B cell (primary cell): Measurements from ENCODE around the gene SLC7A7. TPM values are rescaled to one million over a fixed set of nuclear protein-coding genes. Genes with fewer than 3 reads are reported as not detected.

ENCODE experiments used
- ATAC-seq: fragments of 200-7000 bp; cut with Tn5 transposase; one replicate; pipeline ENCODE4 v1.10.0; 2021; ENCODE audit warnings: low read depth, mild to moderate bottlenecking, moderate number of reproducible peaks, moderate library complexity
- CTCF ChIA-PET: fragments of 350-600 bp; sonication (Branson Sonifier 250); formaldehyde crosslinking; loops from one replicate; lab custom pipeline; 2021; ENCODE audit warnings: antibody characterized with exemption, inconsistent platforms; lab: Charles Lee
- POLR2A ChIA-PET: fragments of 350-600 bp; sonication (Branson Sonifier 250); formaldehyde crosslinking; loops from one replicate; lab custom pipeline; 2021; ENCODE audit warnings: antibody characterized with exemption; lab: Charles Lee
- DNase-seq: peaks from one replicate; pipeline ENCODE4 v3.0.0; 2013
- H2AFZ ChIP-seq: 2 replicates; pipeline ENCODE4 v1.6.1; 2012; ENCODE audit warnings: mild to moderate bottlenecking, low read depth, low read length; ENCODE audit not compliant: insufficient read depth, poor library complexity, severe bottlenecking
- H3K27ac ChIP-seq, 2 donors: 1 replicate in 1 of 2; 2 replicates in 1 of 2; pipeline ENCODE4 v1.5.1; 2012 to 2013; ENCODE audit warnings: low read length in 2 of 2, mild to moderate bottlenecking in 2 of 2, moderate library complexity in 1 of 2
- H3K27me3 ChIP-seq, 4 experiments: fragments of 200-600 bp in 1 of 4; sonication (generic) in 1 of 4; replicated peaks in 1 of 4; 1 replicate in 2 of 4; 2 replicates in 2 of 4; pipeline versions ENCODE4 v1.6.1 to v1.7.0; 2013 to 2016; ENCODE audit warnings: low read length in 3 of 4, mild to moderate bottlenecking in 2 of 4, mixed read lengths in 1 of 4, moderate library complexity in 1 of 4; ENCODE audit not compliant: insufficient read depth in 4 of 4, control insufficient read depth in 3 of 4; ENCODE audit errors: control extremely low read depth in 1 of 4
- H3K36me3 ChIP-seq, 2 experiments: replicated peaks in 1 of 2; 1 replicate in 1 of 2; 2 replicates in 1 of 2; pipeline versions ENCODE4 v1.6.1 to v1.7.1; 2013; ENCODE audit warnings: low read length in 1 of 2; ENCODE audit not compliant: insufficient read depth in 2 of 2, control insufficient read depth in 1 of 2; ENCODE audit errors: control extremely low read depth in 1 of 2, extremely low read depth in 1 of 2
- H3K4me1 ChIP-seq, 2 donors: fragments of 200-600 bp in 1 of 2; sonication (generic) in 1 of 2; 1 replicate in 1 of 2; 2 replicates in 1 of 2; pipeline versions ENCODE4 v1.5.1 to v1.6.1; 2013 to 2017; ENCODE audit warnings: low read length in 2 of 2; ENCODE audit not compliant: control insufficient read depth in 2 of 2, insufficient read depth in 2 of 2
- H3K4me2 ChIP-seq: replicated peaks from 2 replicates; pipeline ENCODE3; 2012; ENCODE audit warnings: mild to moderate bottlenecking, low read depth, low read length; ENCODE audit not compliant: poor library complexity, severe bottlenecking
- H3K4me3 ChIP-seq, 5 experiments: fragments of 200-600 bp in 1 of 5; sonication (generic) in 1 of 5; 1 replicate in 3 of 5; 2 replicates in 2 of 5; pipeline versions ENCODE4 v1.5.1 to v1.7.0; 2011 to 2016; ENCODE audit warnings: low read length in 4 of 5, mild to moderate bottlenecking in 4 of 5, low read depth in 2 of 5, control low read depth in 1 of 5, moderate library complexity in 1 of 5; ENCODE audit not compliant: insufficient read depth in 1 of 5; ENCODE audit errors: control extremely low read depth in 1 of 5, extremely low read depth in 1 of 5
- H3K79me2 ChIP-seq: fragments of 200-600 bp; sonication (generic); one replicate; pipeline ENCODE4 v1.6.0; 2016; ENCODE audit warnings: low read length; ENCODE audit not compliant: control insufficient read depth, insufficient read depth
- H3K9ac ChIP-seq: fragments of 200-600 bp; sonication (generic); 2 replicates; pipeline ENCODE4 v1.6.1; 2017; ENCODE audit warnings: mild to moderate bottlenecking, low read length, moderate library complexity
- H3K9me3 ChIP-seq, 3 donors: one replicate each; pipeline versions ENCODE4 v1.6.1 to v1.7.1; 2013; ENCODE audit warnings: low read length in 2 of 3; ENCODE audit not compliant: control insufficient read depth in 2 of 3, insufficient read depth in 1 of 3; ENCODE audit errors: control extremely low read depth in 1 of 3
- H4K20me1 ChIP-seq: 2 replicates; pipeline ENCODE4 v1.6.0; 2012; ENCODE audit warnings: mild to moderate bottlenecking, low read length; ENCODE audit not compliant: insufficient read depth, control insufficient read depth, poor library complexity, severe bottlenecking
- H3K27ac Mint-ChIP-seq: one replicate; pipeline ENCODE4 v1.8.0; 2021; ENCODE audit warnings: mixed read lengths
- H3K27me3 Mint-ChIP-seq: one replicate; pipeline ENCODE4 v1.8.0; 2021; ENCODE audit warnings: mixed read lengths
- H3K4me1 Mint-ChIP-seq: one replicate; pipeline ENCODE4 v1.8.0; 2021; ENCODE audit warnings: mixed read lengths
- H3K4me3 Mint-ChIP-seq: one replicate; pipeline ENCODE4 v1.8.0; 2021; ENCODE audit warnings: mixed read lengths
- H3K9me3 Mint-ChIP-seq: one replicate; pipeline ENCODE4 v1.8.0; 2022; ENCODE audit warnings: mixed read lengths; ENCODE audit not compliant: insufficient read depth
- CTCF ChIP-seq: fragments of 200-600 bp; IDR thresholded peaks from one replicate; pipeline ENCODE4 v1.8.0; 2022; ENCODE audit warnings: antibody characterized with exemption, mild to moderate bottlenecking
- EZH2 ChIP-seq: IDR thresholded peaks from 2 replicates; pipeline ENCODE4 v1.6.1; 2012; ENCODE audit warnings: borderline replicate concordance, low read depth, mild to moderate bottlenecking, moderate library complexity, low read length; ENCODE audit not compliant: insufficient read depth, poor library complexity, severe bottlenecking
- WGBS: methylation state at CpG from one replicate; pipeline ENCODE4 v1.1.5; 2013; ENCODE audit warnings: missing lambda C conversion rate; ENCODE audit not compliant: insufficient coverage; 5-methylcytosine and 5-hydroxymethylcytosine counted together
- intact Hi-C: fragments of 100-400 bp; cut with micrococcal nuclease; formaldehyde crosslinking; loops from one replicate; pipeline ENCODE4 v1.10.0; 2022
- polyA plus RNA-seq: library from polyadenylated mRNA; depleted of rRNA; stranded (reverse); fragments of >200 nt; gene quantifications from 2 replicates; pipeline ENCODE4 v1.2.3, GENCODE V29; 2012
- total RNA-seq, 2 donors: library from RNA; stranded (reverse); fragments of 120-200 nt in 1 of 2; gene quantifications; 1 replicate in 1 of 2; 2 replicates in 1 of 2; pipeline versions ENCODE4 v1.2.3 to v1.2.4, GENCODE V29; 2013 to 2022

The SLC7A7 gene
- total and polyA plus RNA-seq, 2 donors (not counting 1 experiment from before 2014, with no cell fraction given) = 33.4 to 50.0 TPM

DNA sequence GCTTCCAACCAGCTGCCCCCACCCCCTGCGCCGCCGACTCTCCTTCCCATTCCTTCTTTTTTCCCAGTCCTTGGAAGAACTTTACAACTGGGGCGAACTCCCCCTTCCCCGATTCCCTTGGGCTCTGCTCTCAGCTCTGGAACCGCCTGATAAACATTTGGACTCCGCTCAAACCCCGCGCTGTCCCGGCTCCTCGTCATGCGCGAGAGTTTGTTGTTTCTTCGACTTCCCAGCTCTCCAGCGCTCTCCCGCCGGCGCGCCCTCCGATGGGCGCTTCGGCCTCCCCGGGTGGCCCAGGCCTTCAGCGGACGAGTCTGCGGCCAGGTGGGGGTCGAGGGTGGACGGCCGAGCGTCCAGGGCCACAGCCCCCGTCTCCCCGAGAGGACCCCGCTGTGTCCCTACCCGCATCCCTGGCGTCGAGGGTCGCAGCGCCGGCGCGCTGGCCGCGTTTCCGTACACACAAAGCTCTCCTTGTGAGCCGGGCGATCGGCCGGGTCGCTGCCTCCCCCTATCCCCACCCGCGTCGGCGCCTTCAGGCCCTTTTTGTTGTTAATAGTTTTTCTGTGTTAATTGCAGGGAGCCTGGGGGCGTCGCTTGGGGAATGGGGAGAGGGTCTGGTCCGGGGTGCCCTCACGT, 22.0 kb upstream of the SLC7A7 start:
- DNase-seq (peak; percentile 49), ATAC-seq (peak; percentile 39)
- Histone ChIP-seq H3K4me3 (peak overlapping the region; percentile 30 to 66 (median 62)), H3K9me3 (peaks cover 0 to 5% (median 0%) of the 10 kb centered on the region in 3 donors), H3K27ac (no peak overlapping the region), H3K4me2 (peak overlapping the region; percentile 88), H3K79me2 (no peaks in the 10 kb centered on the region), H3K4me1 (peaks cover 18 to 22% of the 10 kb centered on the region in 2 donors), H3K9ac (peak overlapping the region; percentile 60), H3K36me3 (peaks cover 10 to 27% of the 10 kb centered on the region in 2 experiments), H3K27me3 (peaks cover 0 to 29% (median 11%) of the 10 kb centered on the region in 4 experiments), H4K20me1 (no peaks in the 10 kb centered on the region), H2AFZ (peak overlapping the region; percentile 88)
- intact Hi-C loops = no loop called here
- Mint-ChIP-seq H3K9me3 (no peaks in the 10 kb centered on the region), H3K4me1 (peaks cover 19% of the 10 kb centered on the region), H3K4me3 (peak overlapping the region; percentile 96), H3K27me3 (peaks cover 4% of the 10 kb centered on the region), H3K27ac (peak overlapping the region; percentile 94)
- ChIA-PET POLR2A (interaction anchor here (0.7 to 1.6 kb wide), 4 partner anchors 14 to 438 kb away, joined by 3 to 6 read pairs (median 4); no protein-coding TSS in a partner anchor), CTCF (interaction anchor here (0.7 to 5.0 kb wide), 12 partner anchors 9 to 264 kb away, joined by 3 to 62 read pairs (median 6); partner anchors contain the start of genes LRP10 and OXA1L)
- TF ChIP-seq EZH2 (no peak), CTCF (no peak)
- WGBS = 6% methylated on average over 49 of the region's 57 CpGs
